ENCODE measurements around the gene RNF123.

Gene RNF123

GRCh38 chr3:49703443-49703927 is 14.1 kb downstream of the RNF123 start:
- DNase-seq (ENCODE audit: low read depth), result no peak

DNA sequence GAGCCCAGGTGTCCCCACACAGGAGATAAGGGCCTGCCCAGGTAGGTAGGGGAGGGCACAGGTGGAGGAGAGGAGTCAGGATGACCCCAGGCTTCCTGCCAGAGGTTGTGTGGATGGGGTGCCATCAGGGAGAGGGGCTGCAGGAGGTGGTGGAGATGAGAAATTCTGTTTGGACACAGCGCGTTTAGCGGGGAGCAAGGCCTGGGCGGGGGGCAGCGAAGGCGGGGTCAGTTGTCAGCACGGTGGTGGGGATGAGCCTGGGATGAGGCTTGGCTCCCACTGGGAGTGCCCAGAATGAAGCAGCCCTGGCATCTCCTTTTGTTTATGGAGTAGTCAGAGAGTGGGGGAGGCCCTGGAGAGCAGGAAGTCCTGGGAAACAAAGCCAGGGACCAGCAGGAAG is 14.6 kb downstream of the RNF123 start:
- no peak for DNase-seq (ENCODE audit: low read depth)

DNA sequence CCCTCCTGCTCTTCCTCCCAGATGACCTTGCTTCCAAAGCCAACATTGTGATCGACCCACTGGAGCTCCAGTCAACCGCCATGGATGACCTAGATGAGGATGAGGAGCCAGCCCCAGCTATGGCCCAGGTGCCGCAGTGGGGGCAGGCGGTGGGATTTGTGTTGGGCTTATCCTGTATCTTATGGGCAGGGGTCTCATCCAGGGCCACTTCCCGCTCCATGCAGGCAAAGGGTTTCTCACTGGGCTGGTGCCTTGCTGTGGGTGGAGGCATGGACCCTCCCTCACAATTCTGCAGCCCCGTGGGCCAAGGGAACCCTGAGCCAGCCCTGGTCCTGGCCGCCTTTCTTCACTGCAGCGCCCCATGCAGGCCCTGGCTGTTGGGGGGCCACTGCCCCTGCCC is 15.3 kb downstream of the RNF123 start:
- DNase-seq (ENCODE audit: low read depth), result no peak

- DNase-seq (ENCODE audit: low read depth), result no peak
Measured at GRCh38 chr3:49705390-49705960, 16.1 kb downstream of the RNF123 start.

DNA sequence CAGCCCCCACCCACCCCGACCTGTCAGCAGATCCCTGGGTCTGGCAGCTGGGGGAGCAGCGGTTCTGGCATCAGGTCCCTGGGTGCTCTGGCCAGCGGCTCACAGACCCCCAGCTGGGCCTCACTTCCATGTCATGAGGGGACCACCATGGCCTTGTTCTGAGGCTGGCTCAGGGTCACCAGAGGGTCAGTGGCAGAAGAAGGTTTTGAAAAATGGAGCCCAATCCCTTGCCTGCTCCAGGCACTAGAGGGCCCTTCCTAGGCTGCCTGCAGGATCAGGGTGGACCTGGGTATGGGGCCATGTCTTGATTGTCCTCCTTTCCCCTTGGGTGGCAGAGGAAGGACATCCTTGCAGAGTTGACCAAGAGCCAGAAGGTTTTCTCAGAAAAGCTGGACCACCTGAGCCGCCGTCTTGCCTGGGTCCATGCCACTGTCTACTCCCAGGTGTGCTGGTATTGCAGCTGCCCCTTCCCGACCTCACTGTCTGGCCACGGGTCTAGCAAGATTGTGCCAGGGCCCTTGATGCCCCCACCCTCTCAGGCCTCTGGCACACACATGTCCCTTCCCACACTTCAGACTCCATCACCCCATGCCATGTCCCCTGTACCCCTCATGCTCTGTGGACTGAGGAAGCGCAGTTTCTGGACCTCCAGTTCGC is 17.2 kb downstream of the RNF123 start:
- no peak for DNase-seq (ENCODE audit: low read depth)

DNA sequence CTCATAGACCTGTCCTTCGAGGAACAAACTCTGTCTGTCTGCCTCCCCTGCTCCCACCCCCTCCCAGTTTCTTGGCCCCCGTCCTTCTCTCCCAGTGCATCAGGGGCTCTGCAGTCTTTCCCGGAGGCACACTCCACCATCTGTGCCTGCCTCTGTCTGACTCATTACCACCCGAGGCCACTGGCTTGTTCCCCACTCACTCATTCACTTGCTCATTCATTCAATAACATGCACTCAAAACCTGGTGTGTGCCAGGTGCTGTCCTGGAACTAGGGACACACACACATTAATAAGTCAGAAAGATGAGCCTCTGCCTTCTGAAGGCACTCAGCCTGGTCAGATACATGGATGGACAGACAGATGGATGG is 17.7 kb downstream of the RNF123 start:
- DNase-seq (ENCODE audit: low read depth), result no peak

DNA sequence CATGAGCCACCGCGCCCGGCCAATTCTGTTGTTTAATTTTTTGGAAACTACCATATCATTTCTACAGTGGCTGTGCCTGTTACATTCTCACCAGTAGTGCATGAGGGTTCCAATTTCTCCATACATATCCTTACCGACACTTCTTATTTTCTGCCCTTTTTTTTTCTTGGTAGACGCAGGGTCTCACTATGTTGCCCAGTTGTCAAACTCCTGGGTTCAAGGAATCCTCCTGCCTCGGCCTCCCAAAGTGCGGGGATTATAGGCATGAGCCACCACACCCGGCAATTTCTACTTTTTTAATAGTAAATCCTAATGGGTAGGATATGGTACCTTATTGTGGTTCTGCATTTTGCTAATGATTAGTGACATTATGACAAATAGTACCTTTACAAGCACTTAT is 20.5 kb downstream of the RNF123 start:
- no peak for DNase-seq (ENCODE audit: low read depth)

DNA sequence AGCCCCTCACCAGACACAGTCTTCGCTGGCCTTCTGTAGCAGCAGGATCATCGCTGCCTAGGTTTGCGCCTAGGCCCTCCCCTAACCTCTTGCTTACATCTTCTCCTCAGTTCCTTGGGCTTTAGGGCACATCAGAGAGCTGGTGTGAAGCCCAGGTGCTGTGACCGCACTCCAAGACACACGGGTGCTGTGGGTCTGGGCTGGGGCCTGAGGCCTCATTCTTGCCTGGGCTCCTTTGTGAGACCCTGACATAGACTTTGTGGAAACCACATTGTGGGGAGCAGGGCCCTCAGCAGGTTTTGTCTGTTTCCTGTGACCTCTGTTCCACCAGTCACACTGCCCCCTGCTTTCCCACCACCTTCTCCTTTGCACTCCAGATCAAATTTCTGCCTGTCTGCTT is 22.1 kb downstream of the RNF123 start:
- DNase-seq (ENCODE audit: low read depth), result no peak

DNA sequence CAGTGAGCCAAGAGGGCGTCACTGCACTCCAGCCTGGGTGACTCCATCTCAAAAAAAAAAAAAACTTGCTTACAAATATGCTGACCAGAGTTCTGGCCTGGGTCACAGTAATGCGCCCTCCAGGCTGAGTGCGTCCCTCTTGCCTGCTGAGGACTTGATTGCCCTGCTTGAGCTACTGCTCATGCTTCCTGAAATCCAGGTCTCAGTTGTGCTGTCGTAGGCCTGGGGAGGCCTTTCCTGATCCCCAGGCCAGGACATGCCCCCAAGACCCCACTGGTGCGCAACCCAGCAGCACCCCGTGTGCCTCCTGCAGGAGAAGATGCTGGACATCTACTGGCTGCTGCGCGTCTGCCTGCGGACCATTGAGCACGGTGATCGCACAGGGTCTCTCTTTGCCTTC is 22.8 kb downstream of the RNF123 start:
- DNase-seq (ENCODE audit: low read depth), result no peak

DNA sequence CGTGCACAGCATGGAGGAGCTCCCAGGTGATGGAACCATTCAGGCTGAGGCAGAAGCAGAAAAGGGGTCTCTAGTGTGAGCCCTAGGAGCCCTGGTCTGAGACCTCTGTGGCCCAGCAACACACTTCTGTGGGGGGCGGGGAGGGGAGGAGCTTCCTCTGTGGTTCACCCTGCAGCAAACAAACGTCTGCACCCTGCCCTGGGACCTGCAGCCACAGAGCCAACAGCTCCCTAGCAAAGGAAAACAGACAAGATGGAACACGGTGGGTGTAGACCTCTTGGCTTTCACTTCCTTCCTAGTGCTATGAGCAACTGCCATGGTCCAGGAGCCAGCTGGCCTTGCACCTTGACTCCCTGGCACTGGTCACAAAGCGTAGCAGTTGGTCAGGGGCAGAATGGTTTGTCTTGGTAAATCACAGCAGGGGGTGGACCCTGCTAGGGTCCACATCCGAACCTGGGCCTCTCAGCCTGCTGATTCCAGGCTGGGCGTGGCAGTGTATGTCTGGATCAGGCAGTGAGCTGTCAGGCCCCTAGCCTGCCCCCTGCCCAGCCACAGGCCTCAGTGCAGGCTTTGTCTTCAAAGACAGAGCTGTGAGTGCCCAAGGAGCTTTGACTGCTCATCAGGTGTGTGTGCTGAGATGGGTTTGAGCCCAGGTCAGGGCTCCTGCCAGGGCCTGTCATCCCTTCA is 23.4 kb downstream of the RNF123 start:
- no peak for DNase-seq (ENCODE audit: low read depth)

GRCh38 chr3:49713336-49714105 is 24.2 kb downstream of the RNF123 start:
- DNase-seq (ENCODE audit: low read depth), result no peak

- no peak for DNase-seq (ENCODE audit: low read depth)
Measured at GRCh38 chr3:49714728-49715550, 25.6 kb downstream of the RNF123 start.

- DNase-seq (ENCODE audit: low read depth), result no peak
Measured at GRCh38 chr3:49715611-49716121, 26.3 kb downstream of the RNF123 start.

GRCh38 chr3:49716169-49716568 is 26.8 kb downstream of the RNF123 start:
- DNase-seq (ENCODE audit: low read depth), result no peak

- no peak for DNase-seq (ENCODE audit: low read depth)
Measured at GRCh38 chr3:49716691-49717210, 27.4 kb downstream of the RNF123 start.

DNA sequence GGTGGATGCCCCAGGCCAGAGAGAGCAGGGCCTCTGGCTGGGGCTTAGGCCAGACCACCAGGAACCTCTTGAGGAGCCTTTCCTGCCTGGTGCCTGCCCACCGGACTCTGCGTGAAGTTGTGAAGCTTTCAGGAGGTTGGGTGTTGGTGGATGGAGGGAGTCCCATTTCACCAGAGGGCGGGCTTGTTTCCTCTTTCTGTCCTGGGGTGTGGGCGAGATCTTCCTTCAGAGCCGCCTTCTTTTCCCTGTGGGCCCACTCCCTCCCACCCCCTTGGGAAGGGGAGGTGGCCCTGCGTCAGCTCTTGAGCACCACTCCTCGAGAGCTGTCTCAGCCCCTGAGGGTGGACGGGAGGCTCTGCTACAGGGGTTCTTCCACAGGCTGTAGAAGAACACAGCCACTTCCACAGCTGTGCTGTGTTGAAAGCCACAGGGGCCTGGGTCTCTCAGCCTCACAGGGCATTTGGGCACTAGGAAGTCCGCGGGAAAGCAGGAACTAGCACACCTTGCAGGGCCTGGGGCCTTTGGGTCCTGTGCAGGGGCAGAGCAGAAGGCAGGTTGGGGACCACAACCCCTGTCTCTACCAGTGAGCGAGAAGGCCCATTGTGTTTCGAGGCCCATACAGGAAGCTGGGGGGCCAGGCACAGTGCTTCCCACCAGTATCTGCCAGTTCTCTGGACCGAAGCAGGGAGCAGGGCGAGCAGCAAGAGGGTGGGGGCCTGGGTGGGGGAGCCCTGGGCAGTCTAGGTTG is 28.0 kb downstream of the RNF123 start:
- DNase-seq (ENCODE audit: low read depth), result no peak

GRCh38 chr3:49717959-49718857 is 28.9 kb downstream of the RNF123 start:
- no peak for DNase-seq (ENCODE audit: low read depth)

- no peak for DNase-seq (ENCODE audit: low read depth)
Measured at GRCh38 chr3:49718858-49719213, 29.5 kb downstream of the RNF123 start.

DNA sequence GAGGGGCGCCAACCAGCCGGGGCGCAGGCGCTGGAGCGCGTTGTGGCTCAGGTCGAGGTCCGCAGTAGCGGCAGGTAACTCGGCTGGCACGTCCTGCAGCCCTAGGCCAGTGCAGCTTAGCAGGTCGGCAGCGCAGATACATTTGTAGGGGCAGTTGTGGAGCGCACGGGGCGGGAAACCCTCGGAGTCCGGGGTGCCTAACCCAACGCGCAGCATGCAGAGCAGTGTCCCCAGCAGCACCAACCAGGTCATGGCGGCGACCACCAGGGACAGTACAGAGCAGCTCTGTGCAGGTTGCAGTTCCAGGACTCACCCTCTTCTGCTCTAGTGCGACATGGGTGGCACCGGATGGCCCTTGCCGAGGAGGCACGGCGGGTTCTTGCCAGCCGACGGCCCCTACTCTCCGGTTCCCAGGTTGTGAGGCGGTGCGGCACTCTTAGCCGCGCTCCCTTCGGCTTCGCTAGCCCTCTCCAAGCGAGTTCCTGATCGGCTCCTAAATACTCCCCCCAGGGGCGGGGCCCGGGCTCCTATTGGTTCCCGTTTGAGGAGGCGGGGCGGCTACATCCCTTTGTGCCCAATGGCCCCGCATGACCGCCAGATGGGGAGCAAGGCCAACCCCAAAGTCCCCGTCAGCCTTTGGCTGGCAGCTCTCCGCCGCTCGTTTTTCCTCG is 30.0 kb downstream of the RNF123 start, which contains the start of gene AMIGO3:
AMIGO3 (minus strand) TSS at position 471 of the 671 bp plus-strand sequence; CDS start at position 252, 219 bp downstream.
- peak; percentile 86 for DNase-seq (ENCODE audit: low read depth)

All from GM04504 (cell line).